ENCODE results near the gene ZNF410. TPM values are rescaled to one million over a fixed set of nuclear protein-coding genes. Genes with fewer than 3 reads are reported as not detected.
A peak's percentile ranks its signal among the peaks of the same experiment; 100 is the strongest.

ZNF410 gene
- total RNA-seq, 1 experiment from 2014 or later = 21.0 TPM

GRCh38 chr14:73851567-73852382 is 34.9 kb upstream of the ZNF410 start, which contains the start of gene PTGR2 (continued):
- TF ChIP-seq, protein P1, sequence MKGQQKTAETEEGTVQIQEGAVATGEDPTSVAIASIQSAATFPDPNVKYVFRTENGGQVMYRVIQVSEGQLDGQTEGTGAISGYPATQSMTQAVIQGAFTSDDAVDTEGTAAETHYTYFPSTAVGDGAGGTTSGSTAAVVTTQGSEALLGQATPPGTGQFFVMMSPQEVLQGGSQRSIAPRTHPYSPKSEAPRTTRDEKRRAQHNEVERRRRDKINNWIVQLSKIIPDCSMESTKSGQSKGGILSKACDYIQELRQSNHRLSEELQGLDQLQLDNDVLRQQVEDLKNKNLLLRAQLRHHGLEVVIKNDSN (CRISPR knock-in tag; IDR thresholded peaks at IDR 0.05) = peak; percentile 41; the same call in 1 of the 2 replicates
- peak; percentile 58; the same call in 1 of the 2 replicates for TF ChIP-seq GTF2I (CRISPR knock-in tag; conservative IDR thresholded peaks at IDR 0.05)
- no peak for TF ChIP-seq AR (CRISPR knock-in tag; IDR thresholded peaks at IDR 0.05)
- TF ChIP-seq, protein P2, sequence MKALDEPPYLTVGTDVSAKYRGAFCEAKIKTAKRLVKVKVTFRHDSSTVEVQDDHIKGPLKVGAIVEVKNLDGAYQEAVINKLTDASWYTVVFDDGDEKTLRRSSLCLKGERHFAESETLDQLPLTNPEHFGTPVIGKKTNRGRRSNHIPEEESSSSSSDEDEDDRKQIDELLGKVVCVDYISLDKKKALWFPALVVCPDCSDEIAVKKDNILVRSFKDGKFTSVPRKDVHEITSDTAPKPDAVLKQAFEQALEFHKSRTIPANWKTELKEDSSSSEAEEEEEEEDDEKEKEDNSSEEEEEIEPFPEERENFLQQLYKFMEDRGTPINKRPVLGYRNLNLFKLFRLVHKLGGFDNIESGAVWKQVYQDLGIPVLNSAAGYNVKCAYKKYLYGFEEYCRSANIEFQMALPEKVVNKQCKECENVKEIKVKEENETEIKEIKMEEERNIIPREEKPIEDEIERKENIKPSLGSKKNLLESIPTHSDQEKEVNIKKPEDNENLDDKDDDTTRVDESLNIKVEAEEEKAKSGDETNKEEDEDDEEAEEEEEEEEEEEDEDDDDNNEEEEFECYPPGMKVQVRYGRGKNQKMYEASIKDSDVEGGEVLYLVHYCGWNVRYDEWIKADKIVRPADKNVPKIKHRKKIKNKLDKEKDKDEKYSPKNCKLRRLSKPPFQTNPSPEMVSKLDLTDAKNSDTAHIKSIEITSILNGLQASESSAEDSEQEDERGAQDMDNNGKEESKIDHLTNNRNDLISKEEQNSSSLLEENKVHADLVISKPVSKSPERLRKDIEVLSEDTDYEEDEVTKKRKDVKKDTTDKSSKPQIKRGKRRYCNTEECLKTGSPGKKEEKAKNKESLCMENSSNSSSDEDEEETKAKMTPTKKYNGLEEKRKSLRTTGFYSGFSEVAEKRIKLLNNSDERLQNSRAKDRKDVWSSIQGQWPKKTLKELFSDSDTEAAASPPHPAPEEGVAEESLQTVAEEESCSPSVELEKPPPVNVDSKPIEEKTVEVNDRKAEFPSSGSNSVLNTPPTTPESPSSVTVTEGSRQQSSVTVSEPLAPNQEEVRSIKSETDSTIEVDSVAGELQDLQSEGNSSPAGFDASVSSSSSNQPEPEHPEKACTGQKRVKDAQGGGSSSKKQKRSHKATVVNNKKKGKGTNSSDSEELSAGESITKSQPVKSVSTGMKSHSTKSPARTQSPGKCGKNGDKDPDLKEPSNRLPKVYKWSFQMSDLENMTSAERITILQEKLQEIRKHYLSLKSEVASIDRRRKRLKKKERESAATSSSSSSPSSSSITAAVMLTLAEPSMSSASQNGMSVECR (CRISPR knock-in tag; IDR thresholded peaks at IDR 0.05; ENCODE audit: borderline replicate concordance) = 0 out of 2 replicates have a peak, but pooled peaks have one; percentile 66
- TF ChIP-seq PRRX2 (CRISPR knock-in tag; IDR thresholded peaks at IDR 0.05) = no peak
- no peak for TF ChIP-seq ZNF512 (CRISPR knock-in tag; IDR thresholded peaks at IDR 0.05; ENCODE audit: borderline replicate concordance)
- TF ChIP-seq, protein P3, sequence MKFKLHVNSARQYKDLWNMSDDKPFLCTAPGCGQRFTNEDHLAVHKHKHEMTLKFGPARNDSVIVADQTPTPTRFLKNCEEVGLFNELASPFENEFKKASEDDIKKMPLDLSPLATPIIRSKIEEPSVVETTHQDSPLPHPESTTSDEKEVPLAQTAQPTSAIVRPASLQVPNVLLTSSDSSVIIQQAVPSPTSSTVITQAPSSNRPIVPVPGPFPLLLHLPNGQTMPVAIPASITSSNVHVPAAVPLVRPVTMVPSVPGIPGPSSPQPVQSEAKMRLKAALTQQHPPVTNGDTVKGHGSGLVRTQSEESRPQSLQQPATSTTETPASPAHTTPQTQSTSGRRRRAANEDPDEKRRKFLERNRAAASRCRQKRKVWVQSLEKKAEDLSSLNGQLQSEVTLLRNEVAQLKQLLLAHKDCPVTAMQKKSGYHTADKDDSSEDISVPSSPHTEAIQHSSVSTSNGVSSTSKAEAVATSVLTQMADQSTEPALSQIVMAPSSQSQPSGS (CRISPR knock-in tag; IDR thresholded peaks at IDR 0.05; ENCODE audit: borderline replicate concordance, low read depth) = no peak
- TF ChIP-seq JUN (CRISPR knock-in tag; IDR thresholded peaks at IDR 0.05) = no peak
- peak; percentile 68 for TF ChIP-seq SP1 (CRISPR knock-in tag; conservative IDR thresholded peaks at IDR 0.05)
- no peak for TF ChIP-seq NR3C1 (CRISPR knock-in tag; conservative IDR thresholded peaks at IDR 0.05; ENCODE audit: low read depth)
- TF ChIP-seq MYBL2 (CRISPR knock-in tag; IDR thresholded peaks at IDR 0.05) = no peak
- no peak for TF ChIP-seq NR1H2 (CRISPR knock-in tag; IDR thresholded peaks at IDR 0.05)
- TF ChIP-seq ZNF671 (CRISPR knock-in tag; IDR thresholded peaks at IDR 0.05) = no peak
- no peak for TF ChIP-seq ZNF416 (CRISPR knock-in tag; IDR thresholded peaks at IDR 0.05)
- no peak; the same call in 1 of the 2 replicates for TF ChIP-seq E2F5 (CRISPR knock-in tag; IDR thresholded peaks at IDR 0.05)
- no peak for TF ChIP-seq RELA (CRISPR knock-in tag; IDR thresholded peaks at IDR 0.05; ENCODE audit: borderline replicate concordance)
- TF ChIP-seq GABPB1 (CRISPR knock-in tag; IDR thresholded peaks at IDR 0.05) = no peak
- no peak for TF ChIP-seq CBFB (CRISPR knock-in tag; IDR thresholded peaks at IDR 0.05; ENCODE audit: low read depth)
- no peak for TF ChIP-seq ZNF138 (CRISPR knock-in tag; conservative IDR thresholded peaks at IDR 0.05)
- TF ChIP-seq TP53 (CRISPR knock-in tag; IDR thresholded peaks at IDR 0.05) = no peak
- TF ChIP-seq, protein P4, sequence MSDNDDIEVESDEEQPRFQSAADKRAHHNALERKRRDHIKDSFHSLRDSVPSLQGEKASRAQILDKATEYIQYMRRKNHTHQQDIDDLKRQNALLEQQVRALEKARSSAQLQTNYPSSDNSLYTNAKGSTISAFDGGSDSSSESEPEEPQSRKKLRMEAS (CRISPR knock-in tag; IDR thresholded peaks at IDR 0.05) = 0 out of 2 replicates have a peak, but pooled peaks have one; percentile 22
- TF ChIP-seq, protein P5, sequence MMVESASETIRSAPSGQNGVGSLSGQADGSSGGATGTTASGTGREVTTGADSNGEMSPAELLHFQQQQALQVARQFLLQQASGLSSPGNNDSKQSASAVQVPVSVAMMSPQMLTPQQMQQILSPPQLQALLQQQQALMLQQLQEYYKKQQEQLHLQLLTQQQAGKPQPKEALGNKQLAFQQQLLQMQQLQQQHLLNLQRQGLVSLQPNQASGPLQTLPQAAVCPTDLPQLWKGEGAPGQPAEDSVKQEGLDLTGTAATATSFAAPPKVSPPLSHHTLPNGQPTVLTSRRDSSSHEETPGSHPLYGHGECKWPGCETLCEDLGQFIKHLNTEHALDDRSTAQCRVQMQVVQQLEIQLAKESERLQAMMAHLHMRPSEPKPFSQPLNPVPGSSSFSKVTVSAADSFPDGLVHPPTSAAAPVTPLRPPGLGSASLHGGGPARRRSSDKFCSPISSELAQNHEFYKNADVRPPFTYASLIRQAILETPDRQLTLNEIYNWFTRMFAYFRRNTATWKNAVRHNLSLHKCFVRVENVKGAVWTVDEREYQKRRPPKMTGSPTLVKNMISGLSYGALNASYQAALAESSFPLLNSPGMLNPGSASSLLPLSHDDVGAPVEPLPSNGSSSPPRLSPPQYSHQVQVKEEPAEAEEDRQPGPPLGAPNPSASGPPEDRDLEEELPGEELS (CRISPR knock-in tag; IDR thresholded peaks at IDR 0.05) = no peak; the same call in 1 of the 2 replicates
- no peak for TF ChIP-seq NR2C2 (CRISPR knock-in tag; IDR thresholded peaks at IDR 0.05)

Data from WTC11 (cell line).